Kidney epithelial cell (primary cell): ENCODE results near the gene GTF3C1. TPM values are rescaled to one million over a fixed set of nuclear protein-coding genes. Genes with fewer than 3 reads are reported as not detected.
A peak's percentile ranks its signal among the peaks of the same experiment; 100 is the strongest.

Experiments
- DNase-seq: peaks from one replicate; pipeline ENCODE4 v3.0.0-alpha.2; 2010; ENCODE audit warnings: low read depth
- H3K27me3 ChIP-seq: 2 replicates; pipeline ENCODE4 v1.6.0; 2011; ENCODE audit warnings: low read length; ENCODE audit not compliant: control insufficient read depth, insufficient read depth
- H3K36me3 ChIP-seq: 2 replicates; pipeline ENCODE4 v1.5.1; 2011; ENCODE audit warnings: low read length; ENCODE audit not compliant: control insufficient read depth, insufficient read depth
- H3K4me3 ChIP-seq: 2 replicates; pipeline ENCODE4 v1.5.1; 2011; ENCODE audit warnings: low read depth, mild to moderate bottlenecking, control low read depth, low read length
- CTCF ChIP-seq: IDR thresholded peaks from 2 replicates; pipeline ENCODE4 v1.5.1; 2011; ENCODE audit warnings: mild to moderate bottlenecking, moderate library complexity, low read length, control low read depth, inconsistent platforms; ENCODE audit not compliant: insufficient read depth, poor library complexity, severe bottlenecking
- total RNA-seq: library from RNA; depleted of rRNA; stranded (reverse); fragments of >200 nt; gene quantifications from 2 replicates; pipeline ENCODE4 v1.2.3, GENCODE V29; 2015

Gene GTF3C1
- total RNA-seq: 81.6 and 89.7 TPM in 2 replicates

- DNase-seq: peak; percentile 81
- peak within 1 kb of the TSS; percentile 100 for H3K4me3 ChIP-seq
- H3K27me3 ChIP-seq: no peaks in the 10 kb centered on the region
- no peaks in the 10 kb centered on the region for H3K36me3 ChIP-seq
- no peak for TF ChIP-seq CTCF
These were observed at the start of gene GTF3C1, which contains the start of gene KATNIP for GRCh38 chr16:27549746-27550581. Gene GTF3C1, minus strand, starts transcription at chr16:27549913. Its CDS starts 23 bp downstream, at chr16:27549890. Gene KATNIP, plus strand, starts transcription at chr16:27550144. Its CDS starts 27 bp downstream, at chr16:27550171.

GRCh38 chr16:27598931-27599565 is 49.3 kb upstream of the GTF3C1 start:
- TF ChIP-seq CTCF: no peak
- Histone ChIP-seq H3K36me3 (no peaks in the 10 kb centered on the region), H3K4me3 (no peak overlapping the region), H3K27me3 (no peaks in the 10 kb centered on the region)
- DNase-seq: no peak

- Histone ChIP-seq H3K36me3 (no peaks in the 10 kb centered on the region), H3K4me3 (no peak overlapping the region), H3K27me3 (no peaks in the 10 kb centered on the region)
- no peak for TF ChIP-seq CTCF
- no peak for DNase-seq
These were observed 48.5 kb upstream of the GTF3C1 start for GRCh38 chr16:27598220-27598619.

- no peaks in the 10 kb centered on the region for H3K36me3 ChIP-seq
- no peak overlapping the region for H3K4me3 ChIP-seq
- H3K27me3 ChIP-seq: no peaks in the 10 kb centered on the region
- DNase-seq: no peak
- TF ChIP-seq CTCF: no peak
These were observed 47.6 kb upstream of the GTF3C1 start for GRCh38 chr16:27597361-27597760.

- no peak for TF ChIP-seq CTCF
- Histone ChIP-seq H3K27me3 (no peaks in the 10 kb centered on the region), H3K4me3 (no peak overlapping the region), H3K36me3 (no peaks in the 10 kb centered on the region)
- no peak for DNase-seq
These were observed 46.7 kb upstream of the GTF3C1 start for GRCh38 chr16:27596411-27596810.
